ENCODE measurements around the gene SPAG5. TPM values are rescaled to one million over a fixed set of nuclear protein-coding genes. Genes with fewer than 3 reads are reported as not detected.
A peak's percentile ranks its signal among the peaks of the same experiment; 100 is the strongest.

Gene SPAG5
- total and polyA plus RNA-seq, 9 of the 15 experiments (the other 6 are each of a cell fraction or from before 2014, with no cell fraction given) = 94.4 to 286 (median 151) TPM

DNA sequence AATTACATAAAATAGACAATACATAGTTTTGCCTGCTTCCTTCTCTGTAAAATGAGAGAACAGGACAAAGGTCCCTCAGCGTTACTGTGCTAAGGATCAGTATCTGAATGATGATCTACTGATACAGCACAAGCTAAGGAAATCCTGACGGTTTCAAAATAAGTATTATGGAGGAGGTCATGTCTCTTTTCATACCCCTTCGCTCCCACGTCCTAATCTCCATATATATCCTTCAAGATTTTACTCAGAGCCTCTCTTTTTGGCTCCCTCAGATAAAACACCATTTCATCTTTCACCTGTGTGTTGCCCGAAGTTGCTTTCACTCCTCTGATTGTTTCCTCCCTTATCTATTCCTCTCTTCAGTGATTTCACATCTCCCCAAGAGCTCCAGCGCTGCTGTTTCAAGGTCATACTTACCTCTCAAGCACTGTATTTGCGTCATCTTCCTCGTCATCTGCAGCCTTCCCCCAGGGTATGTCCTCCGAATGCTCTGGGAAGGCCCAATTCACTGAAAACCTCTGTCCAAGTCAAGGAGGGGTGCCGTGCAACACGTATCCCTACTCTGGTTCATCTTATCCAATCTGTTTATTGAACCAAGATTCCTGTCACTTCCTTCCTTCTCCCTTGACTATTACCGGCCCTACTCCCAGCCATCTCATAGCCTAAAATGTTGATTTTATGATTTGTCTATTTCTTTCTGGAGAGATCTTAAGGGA is 47.4 kb upstream of the SPAG5 start (continued):
- TF ChIP-seq, protein P1, sequence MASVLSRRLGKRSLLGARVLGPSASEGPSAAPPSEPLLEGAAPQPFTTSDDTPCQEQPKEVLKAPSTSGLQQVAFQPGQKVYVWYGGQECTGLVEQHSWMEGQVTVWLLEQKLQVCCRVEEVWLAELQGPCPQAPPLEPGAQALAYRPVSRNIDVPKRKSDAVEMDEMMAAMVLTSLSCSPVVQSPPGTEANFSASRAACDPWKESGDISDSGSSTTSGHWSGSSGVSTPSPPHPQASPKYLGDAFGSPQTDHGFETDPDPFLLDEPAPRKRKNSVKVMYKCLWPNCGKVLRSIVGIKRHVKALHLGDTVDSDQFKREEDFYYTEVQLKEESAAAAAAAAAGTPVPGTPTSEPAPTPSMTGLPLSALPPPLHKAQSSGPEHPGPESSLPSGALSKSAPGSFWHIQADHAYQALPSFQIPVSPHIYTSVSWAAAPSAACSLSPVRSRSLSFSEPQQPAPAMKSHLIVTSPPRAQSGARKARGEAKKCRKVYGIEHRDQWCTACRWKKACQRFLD (CRISPR knock-in tag; IDR thresholded peaks at IDR 0.05) = peak; percentile 76
- TF ChIP-seq, protein P2, sequence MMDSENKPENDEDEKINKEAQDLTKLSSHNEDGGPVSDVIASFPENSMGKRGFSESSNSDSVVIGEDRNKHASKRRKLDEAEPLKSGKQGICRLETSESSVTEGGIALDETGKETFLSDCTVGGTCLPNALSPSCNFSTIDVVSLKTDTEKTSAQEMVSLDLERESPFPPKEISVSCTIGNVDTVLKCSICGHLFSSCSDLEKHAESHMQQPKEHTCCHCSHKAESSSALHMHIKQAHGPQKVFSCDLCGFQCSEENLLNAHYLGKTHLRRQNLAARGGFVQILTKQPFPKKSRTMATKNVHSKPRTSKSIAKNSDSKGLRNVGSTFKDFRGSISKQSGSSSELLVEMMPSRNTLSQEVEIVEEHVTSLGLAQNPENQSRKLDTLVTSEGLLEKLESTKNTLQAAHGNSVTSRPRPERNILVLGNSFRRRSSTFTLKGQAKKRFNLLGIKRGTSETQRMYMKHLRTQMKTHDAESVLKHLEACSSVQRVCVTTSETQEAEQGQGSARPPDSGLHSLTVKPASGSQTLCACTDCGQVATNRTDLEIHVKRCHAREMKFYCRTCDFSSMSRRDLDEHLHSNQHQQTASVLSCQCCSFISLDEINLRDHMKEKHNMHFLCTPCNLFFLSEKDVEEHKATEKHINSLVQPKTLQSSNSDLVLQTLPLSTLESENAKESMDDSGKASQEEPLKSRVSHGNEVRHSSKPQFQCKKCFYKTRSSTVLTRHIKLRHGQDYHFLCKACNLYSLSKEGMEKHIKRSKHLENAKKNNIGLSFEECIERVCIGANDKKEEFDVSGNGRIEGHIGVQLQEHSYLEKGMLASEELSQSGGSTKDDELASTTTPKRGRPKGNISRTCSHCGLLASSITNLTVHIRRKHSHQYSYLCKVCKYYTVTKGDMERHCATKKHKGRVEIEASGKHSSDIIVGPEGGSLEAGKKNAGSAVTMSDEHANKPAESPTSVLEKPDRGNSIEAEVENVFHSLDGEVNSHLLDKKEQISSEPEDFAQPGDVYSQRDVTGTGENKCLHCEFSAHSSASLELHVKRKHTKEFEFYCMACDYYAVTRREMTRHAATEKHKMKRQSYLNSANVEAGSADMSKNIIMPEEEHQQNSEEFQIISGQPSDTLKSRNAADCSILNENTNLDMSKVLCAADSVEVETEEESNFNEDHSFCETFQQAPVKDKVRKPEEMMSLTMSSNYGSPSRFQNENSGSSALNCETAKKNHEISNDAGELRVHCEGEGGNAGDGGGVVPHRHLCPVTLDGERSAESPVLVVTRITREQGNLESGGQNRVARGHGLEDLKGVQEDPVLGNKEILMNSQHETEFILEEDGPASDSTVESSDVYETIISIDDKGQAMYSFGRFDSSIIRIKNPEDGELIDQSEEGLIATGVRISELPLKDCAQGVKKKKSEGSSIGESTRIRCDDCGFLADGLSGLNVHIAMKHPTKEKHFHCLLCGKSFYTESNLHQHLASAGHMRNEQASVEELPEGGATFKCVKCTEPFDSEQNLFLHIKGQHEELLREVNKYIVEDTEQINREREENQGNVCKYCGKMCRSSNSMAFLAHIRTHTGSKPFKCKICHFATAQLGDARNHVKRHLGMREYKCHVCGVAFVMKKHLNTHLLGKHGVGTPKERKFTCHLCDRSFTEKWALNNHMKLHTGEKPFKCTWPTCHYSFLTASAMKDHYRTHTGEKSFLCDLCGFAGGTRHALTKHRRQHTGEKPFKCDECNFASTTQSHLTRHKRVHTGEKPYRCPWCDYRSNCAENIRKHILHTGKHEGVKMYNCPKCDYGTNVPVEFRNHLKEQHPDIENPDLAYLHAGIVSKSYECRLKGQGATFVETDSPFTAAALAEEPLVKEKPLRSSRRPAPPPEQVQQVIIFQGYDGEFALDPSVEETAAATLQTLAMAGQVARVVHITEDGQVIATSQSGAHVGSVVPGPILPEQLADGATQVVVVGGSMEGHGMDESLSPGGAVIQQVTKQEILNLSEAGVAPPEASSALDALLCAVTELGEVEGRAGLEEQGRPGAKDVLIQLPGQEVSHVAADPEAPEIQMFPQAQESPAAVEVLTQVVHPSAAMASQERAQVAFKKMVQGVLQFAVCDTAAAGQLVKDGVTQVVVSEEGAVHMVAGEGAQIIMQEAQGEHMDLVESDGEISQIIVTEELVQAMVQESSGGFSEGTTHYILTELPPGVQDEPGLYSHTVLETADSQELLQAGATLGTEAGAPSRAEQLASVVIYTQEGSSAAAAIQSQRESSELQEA (IDR thresholded peaks at IDR 0.05; ENCODE audit: low read depth) = no peak
- TF ChIP-seq PRMT5 (CRISPR knock-in tag; IDR thresholded peaks at IDR 0.05) (no peak), TAF9B (IDR thresholded peaks at IDR 0.05; ENCODE audit: partially characterized antibody) (no peak), CTBP1 (IDR thresholded peaks at IDR 0.05; ENCODE audit: borderline replicate concordance) (peak; percentile 82), C11orf30 (IDR thresholded peaks at IDR 0.05; ENCODE audit: low read depth) (no peak), EP400 (IDR thresholded peaks at IDR 0.05) (peak; percentile 53), HDAC1 (IDR thresholded peaks at IDR 0.05) (peak in 1 of 2 experiments; percentile 46; a peak in 2 of 4 replicates), GTF2E2 (tag; IDR thresholded peaks at IDR 0.05) (peak; percentile 48; the same call in 1 of the 2 replicates), ZNF140 (CRISPR knock-in tag; IDR thresholded peaks at IDR 0.05) (no peak), MCM5 (IDR thresholded peaks at IDR 0.05; ENCODE audit: low read depth) (0 out of 2 replicates have a peak, but pooled peaks have one; percentile 34), LARP7 (IDR thresholded peaks at IDR 0.05) (no peak)
- TF ChIP-seq, protein P3, sequence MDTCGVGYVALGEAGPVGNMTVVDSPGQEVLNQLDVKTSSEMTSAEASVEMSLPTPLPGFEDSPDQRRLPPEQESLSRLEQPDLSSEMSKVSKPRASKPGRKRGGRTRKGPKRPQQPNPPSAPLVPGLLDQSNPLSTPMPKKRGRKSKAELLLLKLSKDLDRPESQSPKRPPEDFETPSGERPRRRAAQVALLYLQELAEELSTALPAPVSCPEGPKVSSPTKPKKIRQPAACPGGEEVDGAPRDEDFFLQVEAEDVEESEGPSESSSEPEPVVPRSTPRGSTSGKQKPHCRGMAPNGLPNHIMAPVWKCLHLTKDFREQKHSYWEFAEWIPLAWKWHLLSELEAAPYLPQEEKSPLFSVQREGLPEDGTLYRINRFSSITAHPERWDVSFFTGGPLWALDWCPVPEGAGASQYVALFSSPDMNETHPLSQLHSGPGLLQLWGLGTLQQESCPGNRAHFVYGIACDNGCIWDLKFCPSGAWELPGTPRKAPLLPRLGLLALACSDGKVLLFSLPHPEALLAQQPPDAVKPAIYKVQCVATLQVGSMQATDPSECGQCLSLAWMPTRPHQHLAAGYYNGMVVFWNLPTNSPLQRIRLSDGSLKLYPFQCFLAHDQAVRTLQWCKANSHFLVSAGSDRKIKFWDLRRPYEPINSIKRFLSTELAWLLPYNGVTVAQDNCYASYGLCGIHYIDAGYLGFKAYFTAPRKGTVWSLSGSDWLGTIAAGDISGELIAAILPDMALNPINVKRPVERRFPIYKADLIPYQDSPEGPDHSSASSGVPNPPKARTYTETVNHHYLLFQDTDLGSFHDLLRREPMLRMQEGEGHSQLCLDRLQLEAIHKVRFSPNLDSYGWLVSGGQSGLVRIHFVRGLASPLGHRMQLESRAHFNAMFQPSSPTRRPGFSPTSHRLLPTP (IDR thresholded peaks at IDR 0.05; ENCODE audit: borderline replicate concordance, extremely low read depth, insufficient read length) = no peak
- TF ChIP-seq, protein P4, sequence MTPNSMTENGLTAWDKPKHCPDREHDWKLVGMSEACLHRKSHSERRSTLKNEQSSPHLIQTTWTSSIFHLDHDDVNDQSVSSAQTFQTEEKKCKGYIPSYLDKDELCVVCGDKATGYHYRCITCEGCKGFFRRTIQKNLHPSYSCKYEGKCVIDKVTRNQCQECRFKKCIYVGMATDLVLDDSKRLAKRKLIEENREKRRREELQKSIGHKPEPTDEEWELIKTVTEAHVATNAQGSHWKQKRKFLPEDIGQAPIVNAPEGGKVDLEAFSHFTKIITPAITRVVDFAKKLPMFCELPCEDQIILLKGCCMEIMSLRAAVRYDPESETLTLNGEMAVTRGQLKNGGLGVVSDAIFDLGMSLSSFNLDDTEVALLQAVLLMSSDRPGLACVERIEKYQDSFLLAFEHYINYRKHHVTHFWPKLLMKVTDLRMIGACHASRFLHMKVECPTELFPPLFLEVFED (CRISPR knock-in tag; conservative IDR thresholded peaks at IDR 0.05) = peak; percentile 55; the same call in 1 of the 2 replicates

Measured in K562 (cell line).